ENCODE results near the gene GNMT. TPM values are rescaled to one million over a fixed set of nuclear protein-coding genes. Genes with fewer than 3 reads are reported as not detected.
A peak's percentile ranks its signal among the peaks of the same experiment; 100 is the strongest.

The GNMT gene
- total RNA-seq, 1 experiment from 2014 or later: 0.47 TPM

GRCh38 chr6:42973926-42974325, 13.4 kb downstream of the GNMT start:
- no peaks in the 10 kb centered on the region for H3K27me3 ChIP-seq (ENCODE audit: low read length)
- H2AFZ ChIP-seq (ENCODE audit: low read length): no peak overlapping the region
- no peaks in the 10 kb centered on the region for H3K9me3 ChIP-seq (ENCODE audit: low read length)
- no peak overlapping the region for H3K9ac ChIP-seq (ENCODE audit: low read length)
- BruUV-seq (replicated peaks): no TSS peak
- POLR2A ChIA-PET (ENCODE audit: unreplicated experiment): no interaction called here
- CTCF ChIA-PET: no interaction called here
- DNase-seq (no peak), ATAC-seq (no peak)
- intact Hi-C loops (cut with micrococcal nuclease): no loop called here
- TF ChIP-seq EZH2 (IDR thresholded peaks at IDR 0.05; ENCODE audit: low read length, unreplicated experiment): no peak
- TF ChIP-seq EZH2phosphoT487 (IDR thresholded peaks at IDR 0.05; ENCODE audit: borderline replicate concordance, low read length): no peak
- no peak for TF ChIP-seq CTCF (conservative IDR thresholded peaks at IDR 0.05; ENCODE audit: low read depth, low read length)
- H3K27ac ChIP-seq (ENCODE audit: low read length): no peak overlapping the region
- H4K20me1 ChIP-seq (ENCODE audit: low read length): no peaks in the 10 kb centered on the region
- no peaks in the 10 kb centered on the region for H3F3A ChIP-seq (ENCODE audit: low read length, unreplicated experiment)
- H3K4me3 ChIP-seq (ENCODE audit: low read length): no peak overlapping the region
- peaks cover 32% of the 10 kb centered on the region for H3K79me2 ChIP-seq (ENCODE audit: low read length)
- peaks cover 11% of the 10 kb centered on the region for H3K4me1 ChIP-seq (ENCODE audit: insufficient read depth, low read length)
- H3K4me2 ChIP-seq (ENCODE audit: low read length): no peak overlapping the region
- H3K36me3 ChIP-seq (ENCODE audit: low read depth, low read length): no peaks in the 10 kb centered on the region
- H3K9me2 ChIP-seq (replicated peaks; ENCODE audit: low read length): no peaks in the 10 kb centered on the region

- H3K27ac ChIP-seq (ENCODE audit: low read length): no peak overlapping the region
- DNase-seq (no peak), ATAC-seq (no peak)
- no peak overlapping the region for H3K4me2 ChIP-seq (ENCODE audit: low read length)
- H3K79me2 ChIP-seq (ENCODE audit: low read length): peaks cover 42% of the 10 kb centered on the region
- H3K27me3 ChIP-seq (ENCODE audit: low read length): no peaks in the 10 kb centered on the region
- ChIA-PET CTCF (no interaction called here), POLR2A (ENCODE audit: unreplicated experiment) (no interaction called here)
- no peak overlapping the region for H3K9ac ChIP-seq (ENCODE audit: low read length)
- TF ChIP-seq EZH2phosphoT487 (IDR thresholded peaks at IDR 0.05; ENCODE audit: borderline replicate concordance, low read length) (no peak), EZH2 (IDR thresholded peaks at IDR 0.05; ENCODE audit: low read length, unreplicated experiment) (no peak), CTCF (conservative IDR thresholded peaks at IDR 0.05; ENCODE audit: low read depth, low read length) (no peak)
- H4K20me1 ChIP-seq (ENCODE audit: low read length): no peaks in the 10 kb centered on the region
- no TSS peak for BruUV-seq (replicated peaks)
- no peak overlapping the region for H2AFZ ChIP-seq (ENCODE audit: low read length)
- H3K4me3 ChIP-seq (ENCODE audit: low read length): no peak overlapping the region
- no peaks in the 10 kb centered on the region for H3K9me3 ChIP-seq (ENCODE audit: low read length)
- H3K4me1 ChIP-seq (ENCODE audit: insufficient read depth, low read length): peaks cover 20% of the 10 kb centered on the region
- intact Hi-C loops (cut with micrococcal nuclease): no loop called here
- no peaks in the 10 kb centered on the region for H3K36me3 ChIP-seq (ENCODE audit: low read depth, low read length)
- H3F3A ChIP-seq (ENCODE audit: low read length, unreplicated experiment): no peaks in the 10 kb centered on the region
- no peaks in the 10 kb centered on the region for H3K9me2 ChIP-seq (replicated peaks; ENCODE audit: low read length)
Observed at GRCh38 chr6:42974919-42975505, 14.5 kb downstream of the GNMT start.

- no peaks in the 10 kb centered on the region for H3F3A ChIP-seq (ENCODE audit: low read length, unreplicated experiment)
- peak overlapping the region; percentile 65 for H3K27ac ChIP-seq (ENCODE audit: low read length)
- H4K20me1 ChIP-seq (ENCODE audit: low read length): no peaks in the 10 kb centered on the region
- no peaks in the 10 kb centered on the region for H3K9me3 ChIP-seq (ENCODE audit: low read length)
- ChIA-PET POLR2A (ENCODE audit: unreplicated experiment) (interaction anchor here (0.6 to 0.8 kb wide), 3 partner anchors 17 to 58 kb away, joined by 3 to 11 read pairs (median 6); partner anchors contain the start of gene KLHDC3), CTCF (interaction anchor here (0.5 kb wide), 1 partner anchor 71 kb away, joined by 3 read pairs; no protein-coding TSS in a partner anchor)
- TF ChIP-seq CTCF (conservative IDR thresholded peaks at IDR 0.05; ENCODE audit: low read depth, low read length) (no peak), EZH2phosphoT487 (IDR thresholded peaks at IDR 0.05; ENCODE audit: borderline replicate concordance, low read length) (no peak), EZH2 (IDR thresholded peaks at IDR 0.05; ENCODE audit: low read length, unreplicated experiment) (no peak)
- intact Hi-C loops (cut with micrococcal nuclease): no loop called here
- peak overlapping the region; percentile 93 for H3K4me3 ChIP-seq (ENCODE audit: low read length)
- H3K9ac ChIP-seq (ENCODE audit: low read length): peak overlapping the region; percentile 91
- peaks cover 42% of the 10 kb centered on the region for H3K79me2 ChIP-seq (ENCODE audit: low read length)
- BruUV-seq (replicated peaks): no TSS peak
- no peaks in the 10 kb centered on the region for H3K9me2 ChIP-seq (replicated peaks; ENCODE audit: low read length)
- H2AFZ ChIP-seq (ENCODE audit: low read length): peak overlapping the region; percentile 96
- H3K4me1 ChIP-seq (ENCODE audit: insufficient read depth, low read length): peaks cover 13% of the 10 kb centered on the region
- peak overlapping the region; percentile 95 for H3K4me2 ChIP-seq (ENCODE audit: low read length)
- peak; percentile 32 for DNase-seq
- peak; percentile 50 for ATAC-seq
- H3K27me3 ChIP-seq (ENCODE audit: low read length): no peaks in the 10 kb centered on the region
- no peaks in the 10 kb centered on the region for H3K36me3 ChIP-seq (ENCODE audit: low read depth, low read length)
Observed at GRCh38 chr6:42978487-42978838, 17.9 kb downstream of the GNMT start.
